Keratinocyte (primary cell): Measurements from ENCODE around the gene YTHDF1. TPM values are rescaled to one million over a fixed set of nuclear protein-coding genes. Genes with fewer than 3 reads are reported as not detected.

Source experiments
- DNase-seq: peaks from one replicate; pipeline ENCODE4 v3.0.0-alpha.2; 2011; ENCODE audit warnings: low read depth, missing footprints, low spot score
- FAIRE-seq: peaks from 2 replicates; lab custom pipeline; 2011; peaks lifted over from hg19 to GRCh38; lab: Jason Lieb, UNC
- H2AFZ ChIP-seq: 2 replicates; pipeline ENCODE4 v1.6.0; 2012; ENCODE audit warnings: low read length, control low read depth, inconsistent platforms; ENCODE audit not compliant: control insufficient read depth
- H3K27ac ChIP-seq: 2 replicates; pipeline ENCODE4 v1.5.1; 2011; ENCODE audit warnings: low read length; ENCODE audit not compliant: control insufficient read depth, insufficient read depth
- H3K27me3 ChIP-seq: 3 replicates; pipeline ENCODE4 v1.6.0; 2011; ENCODE audit warnings: low read length; ENCODE audit not compliant: control insufficient read depth, insufficient read depth; ENCODE audit errors: extremely low read depth
- H3K36me3 ChIP-seq, 2 experiments: 2 replicates in 1 of 2; 3 replicates in 1 of 2; pipeline ENCODE4 v1.5.1; 2011; ENCODE audit warnings: low read length in 2 of 2, mild to moderate bottlenecking in 1 of 2; ENCODE audit not compliant: control insufficient read depth in 2 of 2, insufficient read depth in 2 of 2; ENCODE audit errors: extremely low read depth in 1 of 2
- H3K4me1 ChIP-seq: 3 replicates; pipeline ENCODE4 v1.5.1; 2011; ENCODE audit warnings: low read length; ENCODE audit not compliant: control insufficient read depth, insufficient read depth; ENCODE audit errors: extremely low read depth
- H3K4me2 ChIP-seq: 3 replicates; pipeline ENCODE4 v1.6.0; 2011; ENCODE audit warnings: low read depth, low read length; ENCODE audit not compliant: control insufficient read depth, insufficient read depth; ENCODE audit errors: extremely low read depth
- H3K4me3 ChIP-seq, 3 experiments: fragments of 200-600 bp in 1 of 3; sonication (generic) in 1 of 3; 2 replicates in 2 of 3; 3 replicates in 1 of 3; pipeline ENCODE4 v1.5.1; 2011 to 2016; ENCODE audit warnings: low read length in 3 of 3, mild to moderate bottlenecking in 3 of 3, control low read depth in 2 of 3, inconsistent platforms in 1 of 3, low read depth in 1 of 3, mixed read lengths in 1 of 3, mixed run types in 1 of 3, moderate library complexity in 1 of 3; ENCODE audit not compliant: control insufficient read depth in 2 of 3, insufficient read depth in 2 of 3; ENCODE audit errors: extremely low read depth in 1 of 3
- H3K79me2 ChIP-seq: 2 replicates; pipeline ENCODE4 v1.6.0; 2012; ENCODE audit warnings: low read length; ENCODE audit not compliant: control insufficient read depth, insufficient read depth
- H3K9ac ChIP-seq: 3 replicates; pipeline ENCODE4 v1.6.0; 2011; ENCODE audit warnings: low read length; ENCODE audit not compliant: control insufficient read depth, insufficient read depth; ENCODE audit errors: extremely low read depth
- H3K9me1 ChIP-seq: 3 replicates; pipeline ENCODE4 v1.6.0; 2011; ENCODE audit warnings: low read length; ENCODE audit not compliant: control insufficient read depth, insufficient read depth; ENCODE audit errors: extremely low read depth
- H3K9me3 ChIP-seq: 2 replicates; pipeline ENCODE4 v1.5.1; 2012; ENCODE audit warnings: low read depth, low read length; ENCODE audit not compliant: control insufficient read depth
- H4K20me1 ChIP-seq: 3 replicates; pipeline ENCODE4 v1.6.0; 2011; ENCODE audit warnings: low read length; ENCODE audit not compliant: control insufficient read depth, insufficient read depth; ENCODE audit errors: extremely low read depth
- EZH2 ChIP-seq: IDR thresholded peaks from one replicate; pipeline ENCODE4 v1.6.1; 2012; ENCODE audit warnings: inconsistent platforms, mild to moderate bottlenecking, low read length, moderate library complexity
- dilution Hi-C: fragments of 300-500 bp; cut with MboI; formaldehyde crosslinking; loops from one replicate; pipeline ENCODE4 v1.7.0; 2020; ENCODE audit warnings: low sequenced_read_pairs; ENCODE audit not compliant: extremely low pct_ligation_motif_present
- polyA plus RNA-seq, 5 experiments: library from polyadenylated mRNA; depleted of rRNA in 3 of 5; stranded (reverse) in 3 of 5; stranded (forward) in 1 of 5; unstranded in 1 of 5; fragments of >200 nt; gene quantifications; 1 replicate in 1 of 5; 2 replicates in 3 of 5; 3 replicates in 1 of 5; pipeline versions ENCODE4 v1.2.1 to v1.2.3, GENCODE V29; 2011 to 2012; ENCODE audit warnings: missing spikeins in 2 of 5, low read depth in 1 of 5, low replicate concordance in 1 of 5
- TF ChIP-seq, protein P1 (sequence below), 3 experiments: IDR thresholded peaks in 1 of 3; conservative IDR thresholded peaks in 1 of 3; optimal IDR thresholded peaks in 1 of 3; 2 replicates in 2 of 3; 3 replicates in 1 of 3; pipeline versions ENCODE3 to v1.5.1; 2011; ENCODE audit warnings: low read length in 3 of 3, mild to moderate bottlenecking in 3 of 3, moderate library complexity in 2 of 3, control low read depth in 1 of 3, inconsistent platforms in 1 of 3; ENCODE audit not compliant: insufficient read depth in 2 of 3; ENCODE audit errors: extremely low read depth in 1 of 3

YTHDF1 gene
- polyA plus RNA-seq, 1 donor (not counting 4 experiments of a cell fraction or from before 2014, with no cell fraction given) = 26.4 TPM

DNA sequence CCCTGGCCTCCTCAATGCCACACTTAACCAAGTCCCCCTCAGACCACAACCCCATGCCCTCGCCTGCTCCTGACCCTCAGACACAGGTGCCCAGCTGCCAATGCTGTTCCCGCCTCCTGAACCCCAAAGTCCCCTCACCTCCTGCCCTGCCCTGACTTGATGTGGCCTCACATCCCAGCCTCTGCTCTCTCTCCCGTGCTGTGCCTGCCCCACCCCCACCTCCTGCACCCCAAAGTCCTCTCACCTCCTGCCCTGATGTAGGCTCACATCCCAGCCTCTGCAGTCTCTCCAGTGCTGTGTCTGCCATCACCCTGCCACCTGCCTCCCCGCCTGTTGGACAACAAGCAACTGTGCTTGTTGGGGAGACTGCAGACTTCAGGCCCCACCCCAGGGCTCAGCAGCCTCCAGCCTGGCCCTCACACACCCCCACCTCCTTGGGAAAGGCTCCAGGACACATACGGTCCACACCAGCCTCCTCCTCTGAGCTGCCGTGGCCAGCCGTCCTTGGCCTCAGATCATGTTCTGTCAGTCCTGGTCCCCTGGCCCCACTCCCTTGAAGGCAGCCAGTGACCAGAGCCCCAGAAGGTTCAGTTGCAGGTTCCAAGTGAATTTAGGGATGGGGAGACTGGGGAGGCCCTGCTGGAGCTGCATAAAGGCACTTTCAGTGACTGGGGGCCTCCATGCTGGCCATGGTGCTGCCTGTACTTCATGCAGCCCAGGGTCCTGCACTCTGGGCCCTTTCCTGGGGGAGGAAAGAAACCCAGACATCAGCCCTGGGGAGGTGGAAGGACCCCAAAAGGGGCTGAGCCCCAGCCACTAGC is 28.4 kb downstream of the YTHDF1 start:
- H3K4me3 ChIP-seq = no peak overlapping the region
- peaks cover 3% of the 10 kb centered on the region for H3K27me3 ChIP-seq
- peaks cover 7% of the 10 kb centered on the region for H4K20me1 ChIP-seq
- no peaks in the 10 kb centered on the region for H3K9me1 ChIP-seq
- H3K4me1 ChIP-seq = peaks cover 3% of the 10 kb centered on the region
- FAIRE-seq = no peak
- H3K9me3 ChIP-seq = peaks cover 3% of the 10 kb centered on the region
- no peaks in the 10 kb centered on the region for H3K79me2 ChIP-seq
- TF ChIP-seq EZH2 = no peak
- TF ChIP-seq, protein P1, sequence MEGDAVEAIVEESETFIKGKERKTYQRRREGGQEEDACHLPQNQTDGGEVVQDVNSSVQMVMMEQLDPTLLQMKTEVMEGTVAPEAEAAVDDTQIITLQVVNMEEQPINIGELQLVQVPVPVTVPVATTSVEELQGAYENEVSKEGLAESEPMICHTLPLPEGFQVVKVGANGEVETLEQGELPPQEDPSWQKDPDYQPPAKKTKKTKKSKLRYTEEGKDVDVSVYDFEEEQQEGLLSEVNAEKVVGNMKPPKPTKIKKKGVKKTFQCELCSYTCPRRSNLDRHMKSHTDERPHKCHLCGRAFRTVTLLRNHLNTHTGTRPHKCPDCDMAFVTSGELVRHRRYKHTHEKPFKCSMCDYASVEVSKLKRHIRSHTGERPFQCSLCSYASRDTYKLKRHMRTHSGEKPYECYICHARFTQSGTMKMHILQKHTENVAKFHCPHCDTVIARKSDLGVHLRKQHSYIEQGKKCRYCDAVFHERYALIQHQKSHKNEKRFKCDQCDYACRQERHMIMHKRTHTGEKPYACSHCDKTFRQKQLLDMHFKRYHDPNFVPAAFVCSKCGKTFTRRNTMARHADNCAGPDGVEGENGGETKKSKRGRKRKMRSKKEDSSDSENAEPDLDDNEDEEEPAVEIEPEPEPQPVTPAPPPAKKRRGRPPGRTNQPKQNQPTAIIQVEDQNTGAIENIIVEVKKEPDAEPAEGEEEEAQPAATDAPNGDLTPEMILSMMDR (optimal IDR thresholded peaks at IDR 0.05 in 1 of 3, IDR thresholded peaks at IDR 0.05 in 1 of 3, conservative IDR thresholded peaks at IDR 0.05 in 1 of 3; ENCODE audit: extremely low read depth in 1 of 3, insufficient read depth in 2 of 3, low read length in 3 of 3) = no peak
- no peaks in the 10 kb centered on the region for H3K36me3 ChIP-seq
- dilution Hi-C loops = no loop called here
- H3K4me2 ChIP-seq = no peak overlapping the region
- no peak overlapping the region for H3K27ac ChIP-seq
- no peak for DNase-seq
- no peak overlapping the region for H2AFZ ChIP-seq
- H3K9ac ChIP-seq = no peak overlapping the region

DNA sequence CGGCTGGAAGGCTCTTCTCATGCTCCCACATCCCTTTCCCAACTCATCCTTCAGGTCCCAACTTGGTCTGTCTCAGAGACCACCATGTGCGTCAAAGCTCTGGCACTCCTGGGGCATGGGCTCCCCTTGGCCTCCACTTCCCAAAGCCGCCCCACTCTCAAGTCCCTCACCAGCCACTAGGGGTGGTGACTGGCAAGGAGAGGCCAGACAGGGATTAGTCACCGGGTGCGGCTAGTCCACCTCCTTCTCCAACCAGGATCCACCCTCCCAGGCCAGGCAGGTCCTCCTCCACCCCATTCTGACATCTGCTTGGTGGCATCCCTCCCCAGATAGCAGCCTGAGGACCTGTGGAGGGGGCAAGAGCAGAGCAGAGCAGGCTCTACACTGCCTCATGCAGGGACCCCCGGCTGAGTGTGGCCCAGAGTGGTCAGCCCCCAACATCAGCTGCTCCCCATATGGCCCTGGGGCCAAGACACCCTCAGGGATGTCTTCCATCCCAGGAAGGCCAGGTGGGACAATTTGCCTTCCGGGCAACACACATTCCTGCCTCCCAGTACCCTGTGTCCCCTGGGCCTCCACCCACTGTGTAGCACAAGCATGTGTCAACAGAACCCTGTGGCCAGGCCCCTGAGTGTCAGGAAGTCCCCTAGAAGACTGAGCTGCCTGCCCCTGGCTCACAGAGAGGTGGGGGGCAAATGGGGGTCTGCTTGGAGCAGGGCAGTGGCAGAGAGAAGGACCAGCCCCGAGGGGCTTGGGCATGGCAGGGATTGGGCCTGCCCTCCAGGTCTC is 29.2 kb downstream of the YTHDF1 start:
- H4K20me1 ChIP-seq = peaks cover 7% of the 10 kb centered on the region
- DNase-seq = no peak
- H3K9me3 ChIP-seq = peaks cover 3% of the 10 kb centered on the region
- no peaks in the 10 kb centered on the region for H3K79me2 ChIP-seq
- H3K9ac ChIP-seq = no peak overlapping the region
- peaks cover 3% of the 10 kb centered on the region for H3K4me1 ChIP-seq
- no peaks in the 10 kb centered on the region for H3K9me1 ChIP-seq
- H3K27me3 ChIP-seq = peaks cover 3% of the 10 kb centered on the region
- no peak for FAIRE-seq
- no peaks in the 10 kb centered on the region for H3K36me3 ChIP-seq
- H3K27ac ChIP-seq = no peak overlapping the region
- no peak overlapping the region for H2AFZ ChIP-seq
- H3K4me2 ChIP-seq = no peak overlapping the region
- no peak overlapping the region for H3K4me3 ChIP-seq
- dilution Hi-C loops = no loop called here
- TF ChIP-seq EZH2 = no peak
- TF ChIP-seq, protein P1 (optimal IDR thresholded peaks at IDR 0.05 in 1 of 3, IDR thresholded peaks at IDR 0.05 in 1 of 3, conservative IDR thresholded peaks at IDR 0.05 in 1 of 3; ENCODE audit: extremely low read depth in 1 of 3, insufficient read depth in 2 of 3, low read length in 3 of 3) = peak; percentile 17 to 74 (median 40)
